GM19193 (cell line): ENCODE results near the gene SHISA8.
A peak's percentile ranks its signal among the peaks of the same experiment; 100 is the strongest.

Source experiments
- POLR2A ChIP-seq: IDR thresholded peaks from 4 replicates; pipeline ENCODE4 v1.6.1; 2011; ENCODE audit not compliant: insufficient read depth, insufficient read length; ENCODE audit errors: extremely low read depth

The SHISA8 gene

DNA sequence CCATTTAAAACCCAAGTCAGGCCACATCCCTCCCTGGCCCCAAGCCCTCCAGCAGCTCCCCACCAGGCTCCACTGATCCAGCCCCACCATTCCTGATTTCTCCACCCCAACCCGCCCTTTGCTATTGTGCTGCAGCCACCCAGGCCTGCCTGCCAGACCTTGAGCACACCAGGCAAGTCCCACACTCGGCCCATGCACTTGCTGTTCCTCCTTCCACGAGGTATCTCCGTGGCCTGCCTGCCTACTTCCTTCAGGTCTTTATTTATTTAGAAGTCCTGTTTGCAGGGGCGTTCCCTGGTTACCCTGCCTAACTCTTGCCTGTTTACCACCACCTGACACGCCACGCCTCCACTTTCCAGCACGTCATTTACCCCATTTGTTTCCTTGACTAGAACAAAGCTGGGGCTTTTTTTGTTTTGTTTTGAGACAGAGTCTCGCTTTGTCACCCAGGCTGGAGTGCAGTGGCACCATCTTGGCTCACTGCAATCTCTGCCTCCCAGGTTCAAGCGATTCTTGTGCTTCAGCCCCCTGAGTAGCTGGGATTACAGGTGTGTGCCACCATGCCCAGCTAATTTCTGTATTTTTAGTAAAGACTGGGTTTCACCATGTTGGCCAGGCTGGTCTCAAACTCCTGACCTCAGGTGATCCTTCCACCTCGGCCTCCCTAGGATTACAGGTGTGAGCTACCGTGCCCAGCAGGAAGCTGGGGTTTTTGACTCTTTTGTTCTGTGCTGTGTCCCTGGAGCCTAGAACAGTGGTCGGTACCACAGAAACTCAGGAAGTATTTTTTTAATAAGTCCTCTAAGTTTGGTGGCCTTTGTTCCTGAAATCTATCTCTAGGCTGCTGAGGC lies 25.3 kb upstream of the SHISA8 start:
- peak; percentile 83 for TF ChIP-seq POLR2A

DNA sequence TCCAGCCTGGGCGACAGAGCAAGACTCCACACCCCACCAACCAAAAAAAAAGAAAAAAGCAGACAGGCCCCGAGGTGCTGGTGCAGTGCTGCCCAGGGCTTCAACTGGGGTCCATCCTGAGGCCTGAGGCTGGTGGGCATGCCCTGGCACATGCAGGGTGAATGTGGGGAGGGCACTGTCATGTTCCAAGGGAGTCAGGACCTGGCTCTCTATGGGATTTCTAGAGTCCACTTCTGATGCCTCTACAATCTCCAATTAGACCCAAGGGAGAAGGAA lies 22.0 kb upstream of the SHISA8 start:
- TF ChIP-seq POLR2A, result no peak

- no peak for TF ChIP-seq POLR2A
Measured at GRCh38 chr22:41935509-41935908, 20.6 kb upstream of the SHISA8 start.

- TF ChIP-seq POLR2A, result no peak
Measured at GRCh38 chr22:41935015-41935351, 20.1 kb upstream of the SHISA8 start.

- no peak for TF ChIP-seq POLR2A
Measured at GRCh38 chr22:41934284-41935014, 19.6 kb upstream of the SHISA8 start.

DNA sequence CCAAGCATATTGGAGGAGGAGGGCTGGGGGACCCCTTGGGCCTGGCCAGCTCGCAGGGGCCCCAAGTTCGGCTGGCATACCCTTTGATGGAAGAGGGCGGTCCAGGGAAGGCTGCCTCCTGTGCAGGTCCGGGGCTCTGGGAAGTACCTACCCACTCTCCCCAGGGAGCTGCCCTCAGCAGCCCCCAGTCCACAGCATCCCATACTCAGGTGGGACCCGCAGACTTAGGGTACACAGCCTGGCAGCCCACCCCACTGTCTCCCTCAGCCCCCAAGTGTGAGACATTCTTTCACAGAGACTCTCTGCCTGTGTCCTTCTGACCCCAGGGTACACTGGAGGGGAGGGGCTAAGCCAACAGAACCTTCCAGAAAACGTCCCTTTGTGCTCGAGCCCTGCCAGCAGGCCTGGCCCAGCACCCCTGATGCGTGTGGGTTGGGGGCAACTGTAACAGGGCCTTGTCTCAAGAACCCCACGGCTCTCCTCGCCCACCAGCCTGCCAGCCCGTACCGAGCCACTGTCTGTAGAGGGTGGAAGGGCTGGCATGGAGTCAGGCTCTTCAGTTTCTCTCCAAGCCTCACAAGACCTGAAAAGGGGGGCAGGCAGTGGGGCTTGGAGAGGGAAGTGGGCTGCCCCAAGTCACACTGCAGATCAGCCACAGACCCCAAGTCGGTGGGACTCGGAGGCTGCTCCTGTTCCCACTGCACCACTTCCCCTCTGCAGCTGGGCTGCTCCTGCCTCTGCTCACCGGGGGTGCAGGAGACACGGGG lies 18.7 kb upstream of the SHISA8 start:
- TF ChIP-seq POLR2A, result peak; percentile 5

- peak; percentile 9 for TF ChIP-seq POLR2A
Measured at GRCh38 chr22:41932353-41932752, 17.5 kb upstream of the SHISA8 start.

- TF ChIP-seq POLR2A, result peak; percentile 13
Measured at GRCh38 chr22:41931701-41932269, 16.9 kb upstream of the SHISA8 start.

GRCh38 chr22:41929418-41929810 lies 14.5 kb upstream of the SHISA8 start:
- TF ChIP-seq POLR2A, result no peak

- TF ChIP-seq POLR2A, result peak; percentile 2
Measured at GRCh38 chr22:41928593-41929417, 13.9 kb upstream of the SHISA8 start.

- no peak for TF ChIP-seq POLR2A
Measured at GRCh38 chr22:41927813-41928212, 12.9 kb upstream of the SHISA8 start.

- TF ChIP-seq POLR2A, result no peak
Measured at GRCh38 chr22:41925783-41926460, 11.0 kb upstream of the SHISA8 start.

DNA sequence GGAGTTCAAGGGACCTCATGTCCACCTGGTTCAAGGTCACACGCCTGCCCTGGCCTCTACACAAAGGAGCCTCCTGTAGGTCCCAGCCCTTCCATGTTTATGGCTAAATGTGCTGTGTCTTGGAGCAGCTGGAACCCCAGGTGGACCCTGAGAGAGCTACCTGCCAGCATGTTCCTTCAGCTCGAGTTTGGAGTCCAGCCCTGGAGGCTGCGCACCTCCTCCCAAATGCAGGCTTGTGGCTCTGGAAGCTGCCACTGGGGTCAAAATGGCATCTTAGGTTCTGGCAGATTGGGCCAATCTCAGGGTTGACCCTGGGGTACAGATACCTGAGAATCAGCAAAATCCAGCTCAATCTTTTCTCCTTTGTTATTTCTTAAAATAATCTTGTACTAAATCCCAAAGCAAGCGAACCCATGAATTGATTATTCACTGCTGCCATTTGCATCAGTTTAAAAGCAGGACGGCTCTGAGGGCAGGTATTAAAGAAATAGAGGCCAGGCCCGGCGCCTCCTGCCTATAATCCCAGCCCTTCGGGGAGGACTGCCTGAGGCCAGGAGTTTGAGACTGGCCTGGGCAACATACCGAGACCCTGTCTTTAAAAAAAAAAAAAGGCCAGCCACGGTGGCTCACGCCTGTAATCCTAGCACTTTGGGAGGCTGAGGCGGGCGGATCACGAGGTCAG lies 8.9 kb upstream of the SHISA8 start:
- no peak for TF ChIP-seq POLR2A

- TF ChIP-seq POLR2A, result no peak
Measured at GRCh38 chr22:41922940-41923594, 8.2 kb upstream of the SHISA8 start.

DNA sequence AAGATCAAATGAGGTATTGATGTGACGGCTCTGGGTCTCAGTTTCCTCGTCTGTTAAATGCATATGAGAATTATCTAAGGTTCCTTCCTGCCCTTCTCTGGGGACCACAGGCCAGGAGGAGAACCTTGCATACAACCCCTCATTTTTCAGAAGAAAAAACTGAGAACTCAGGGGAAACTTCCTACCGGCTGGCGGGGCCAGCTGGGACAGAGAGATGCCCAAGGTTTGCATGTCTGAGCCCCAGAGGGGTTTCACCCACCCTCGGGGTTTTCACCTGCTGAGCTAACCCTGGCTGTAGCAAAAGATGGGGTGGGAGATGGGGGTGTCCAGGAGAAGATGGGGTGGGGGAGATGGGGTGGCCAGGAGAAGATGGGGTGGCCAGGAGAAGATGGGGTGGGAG lies 7.5 kb upstream of the SHISA8 start:
- no peak for TF ChIP-seq POLR2A
